ENCODE data around the gene C2orf76.

C2orf76 gene

DNA sequence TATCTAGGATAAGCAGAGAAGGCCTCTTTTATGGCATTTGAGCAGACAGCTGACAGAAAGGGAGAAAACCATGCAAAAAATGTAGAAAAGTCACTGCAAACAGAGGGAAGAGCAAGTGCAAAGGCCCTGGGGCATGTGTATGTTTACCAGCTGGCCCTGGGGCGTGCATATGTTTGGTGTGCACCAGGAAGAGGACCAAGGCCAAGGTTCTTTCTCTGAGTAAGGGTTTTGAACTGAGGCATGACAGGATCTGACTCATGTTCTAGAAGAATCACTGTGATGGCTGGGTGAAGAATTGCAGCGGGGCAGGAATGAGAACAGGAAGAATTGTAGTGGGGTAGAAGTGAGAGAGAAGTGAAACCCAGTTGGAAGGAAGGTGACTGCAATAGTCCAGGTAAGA lies 73.4 kb downstream of the C2orf76 start:
- no peak overlapping the region for H3K4me3 ChIP-seq (ENCODE audit: low read depth in 1 of 2, low read length in 1 of 2)

DNA sequence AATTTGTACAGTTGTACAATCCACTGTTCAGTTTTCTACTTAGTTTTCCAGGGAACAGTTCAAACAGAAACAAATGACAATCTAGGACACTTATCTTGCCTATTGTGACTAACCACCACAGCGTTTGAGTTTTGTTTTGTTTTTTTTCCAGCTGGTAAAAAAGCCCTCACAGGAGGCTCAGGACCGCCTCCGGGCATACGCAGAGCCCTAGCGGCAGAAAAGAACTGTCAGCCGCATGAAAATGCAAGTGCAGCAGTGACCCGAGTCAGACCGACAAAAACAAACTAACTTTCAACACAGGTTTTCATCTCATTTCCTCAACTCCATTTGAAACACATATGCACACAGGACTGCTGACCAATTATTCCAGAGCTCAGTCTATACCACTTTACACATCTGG lies 74.4 kb downstream of the C2orf76 start:
- Histone ChIP-seq H3K36me3 (no peaks in the 10 kb centered on the region), H3K27me3 (no peaks in the 10 kb centered on the region), H3K27ac (no peak overlapping the region), H3K9me3 (no peaks in the 10 kb centered on the region), H3K4me1 (ENCODE audit: control insufficient read depth in 1 of 2, insufficient read depth in 1 of 2, low read depth in 1 of 2, low read length in 1 of 2) (no peaks in the 10 kb centered on the region), H3K4me3 (ENCODE audit: low read depth in 1 of 2, low read length in 1 of 2) (no peak overlapping the region)
- TF ChIP-seq, protein P1, sequence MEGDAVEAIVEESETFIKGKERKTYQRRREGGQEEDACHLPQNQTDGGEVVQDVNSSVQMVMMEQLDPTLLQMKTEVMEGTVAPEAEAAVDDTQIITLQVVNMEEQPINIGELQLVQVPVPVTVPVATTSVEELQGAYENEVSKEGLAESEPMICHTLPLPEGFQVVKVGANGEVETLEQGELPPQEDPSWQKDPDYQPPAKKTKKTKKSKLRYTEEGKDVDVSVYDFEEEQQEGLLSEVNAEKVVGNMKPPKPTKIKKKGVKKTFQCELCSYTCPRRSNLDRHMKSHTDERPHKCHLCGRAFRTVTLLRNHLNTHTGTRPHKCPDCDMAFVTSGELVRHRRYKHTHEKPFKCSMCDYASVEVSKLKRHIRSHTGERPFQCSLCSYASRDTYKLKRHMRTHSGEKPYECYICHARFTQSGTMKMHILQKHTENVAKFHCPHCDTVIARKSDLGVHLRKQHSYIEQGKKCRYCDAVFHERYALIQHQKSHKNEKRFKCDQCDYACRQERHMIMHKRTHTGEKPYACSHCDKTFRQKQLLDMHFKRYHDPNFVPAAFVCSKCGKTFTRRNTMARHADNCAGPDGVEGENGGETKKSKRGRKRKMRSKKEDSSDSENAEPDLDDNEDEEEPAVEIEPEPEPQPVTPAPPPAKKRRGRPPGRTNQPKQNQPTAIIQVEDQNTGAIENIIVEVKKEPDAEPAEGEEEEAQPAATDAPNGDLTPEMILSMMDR (IDR thresholded peaks at IDR 0.05), result no peak

More for the DNA sequence above, 73.4 kb downstream of the C2orf76 start:
- no peaks in the 10 kb centered on the region for H3K27me3 ChIP-seq
- TF ChIP-seq, protein P1 (IDR thresholded peaks at IDR 0.05), result no peak
- no peak overlapping the region for H3K27ac ChIP-seq
- H3K36me3 ChIP-seq, result no peaks in the 10 kb centered on the region
- no peaks in the 10 kb centered on the region for H3K9me3 ChIP-seq
- no peaks in the 10 kb centered on the region for H3K4me1 ChIP-seq (ENCODE audit: control insufficient read depth in 1 of 2, insufficient read depth in 1 of 2, low read depth in 1 of 2, low read length in 1 of 2)

DNA sequence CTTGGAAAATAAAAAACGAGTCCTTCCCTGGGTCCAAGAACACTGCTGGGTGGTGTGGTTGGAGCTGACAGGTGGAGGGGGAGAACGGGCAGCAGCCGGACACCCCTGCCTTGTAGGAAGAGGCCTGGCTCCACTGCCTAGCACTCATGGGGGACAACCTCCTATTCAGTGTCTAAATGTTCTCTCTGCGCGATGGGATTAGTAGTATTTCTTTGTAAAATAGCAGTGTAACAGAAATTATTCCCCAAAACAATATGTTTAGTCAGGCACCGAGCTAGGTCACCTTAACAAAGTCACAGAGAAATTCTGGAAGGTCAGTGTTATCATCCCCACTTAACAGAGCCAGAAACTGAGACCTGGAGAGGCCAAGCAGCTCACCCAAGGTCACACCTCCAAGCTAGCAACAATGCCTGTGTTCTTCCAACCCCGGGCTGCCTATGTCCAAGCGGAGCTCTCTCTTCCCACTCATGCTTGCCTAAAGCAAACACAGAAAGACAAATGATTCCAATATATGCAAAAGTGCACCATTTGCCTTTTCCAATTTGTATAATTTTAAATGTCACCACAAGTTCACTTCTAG lies 75.0 kb downstream of the C2orf76 start:
- no peak overlapping the region for H3K27ac ChIP-seq
- no peaks in the 10 kb centered on the region for H3K4me1 ChIP-seq (ENCODE audit: control insufficient read depth in 1 of 2, insufficient read depth in 1 of 2, low read depth in 1 of 2, low read length in 1 of 2)
- no peaks in the 10 kb centered on the region for H3K27me3 ChIP-seq
- no peak overlapping the region for H3K4me3 ChIP-seq (ENCODE audit: low read depth in 1 of 2, low read length in 1 of 2)
- no peaks in the 10 kb centered on the region for H3K9me3 ChIP-seq
- TF ChIP-seq, protein P1 (IDR thresholded peaks at IDR 0.05), result no peak
- H3K36me3 ChIP-seq, result no peaks in the 10 kb centered on the region

DNA sequence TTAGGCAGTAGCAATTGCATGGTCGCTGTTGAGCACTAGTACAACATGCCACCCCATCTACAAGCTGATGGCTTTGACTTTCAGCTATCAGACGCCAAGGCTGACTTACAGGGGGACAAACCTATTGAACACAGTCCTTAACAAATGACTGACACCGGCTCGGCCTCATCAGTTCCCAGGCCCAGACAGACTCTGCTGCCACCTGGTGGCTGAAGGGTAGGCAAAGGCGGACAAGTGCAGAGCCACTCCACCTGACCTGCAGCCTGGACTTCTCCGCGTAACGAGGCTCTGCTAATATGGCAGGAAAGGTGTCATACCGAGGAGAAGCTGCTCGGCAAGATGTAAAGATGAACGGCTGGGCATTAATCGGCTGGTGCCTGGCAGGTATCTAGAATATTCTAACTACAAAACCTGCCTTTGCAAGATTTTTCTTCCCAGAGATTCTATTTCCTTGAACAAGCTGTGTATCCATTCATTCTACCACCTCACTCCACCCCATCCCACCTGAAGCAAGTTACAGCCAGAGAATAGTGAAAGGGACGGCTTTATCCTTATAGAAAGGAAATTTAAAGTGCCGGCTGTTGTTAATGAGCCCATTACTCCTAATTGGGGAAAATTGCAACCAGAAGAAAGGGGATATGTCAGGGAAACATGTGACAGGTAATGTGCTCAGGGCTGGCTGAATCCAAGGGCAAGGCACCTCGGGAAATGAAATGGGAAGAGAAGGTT lies 75.6 kb downstream of the C2orf76 start:
- Histone ChIP-seq H3K4me1 (ENCODE audit: control insufficient read depth in 1 of 2, insufficient read depth in 1 of 2, low read depth in 1 of 2, low read length in 1 of 2) (no peaks in the 10 kb centered on the region), H3K36me3 (no peaks in the 10 kb centered on the region), H3K4me3 (ENCODE audit: low read depth in 1 of 2, low read length in 1 of 2) (no peak overlapping the region), H3K27ac (no peak overlapping the region), H3K9me3 (no peaks in the 10 kb centered on the region), H3K27me3 (no peaks in the 10 kb centered on the region)
- TF ChIP-seq, protein P1 (IDR thresholded peaks at IDR 0.05), result peak; percentile 21

DNA sequence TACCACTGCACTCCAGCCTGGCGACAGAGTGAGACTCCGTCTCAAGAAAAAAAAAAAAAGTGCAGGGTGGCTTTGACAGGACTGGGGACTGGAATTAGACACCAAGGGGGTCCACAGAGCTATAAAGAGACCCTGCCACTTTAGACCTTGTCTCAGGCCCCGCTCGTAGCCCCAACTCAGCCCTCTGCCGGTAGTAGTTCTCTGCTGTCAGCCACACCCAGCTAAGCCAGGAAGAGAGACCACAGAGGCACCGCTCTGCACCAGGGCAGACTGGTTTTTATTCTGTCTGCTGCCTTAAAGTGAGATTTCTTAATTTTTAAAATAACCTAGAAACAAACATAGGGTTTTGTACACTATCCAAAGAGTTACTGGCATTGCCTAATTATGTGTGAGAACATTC lies 77.0 kb downstream of the C2orf76 start:
- TF ChIP-seq, protein P1 (IDR thresholded peaks at IDR 0.05), result no peak
- Histone ChIP-seq H3K27me3 (no peaks in the 10 kb centered on the region), H3K9me3 (no peaks in the 10 kb centered on the region), H3K27ac (no peak overlapping the region), H3K36me3 (no peaks in the 10 kb centered on the region), H3K4me3 (ENCODE audit: low read depth in 1 of 2, low read length in 1 of 2) (no peak overlapping the region), H3K4me1 (ENCODE audit: control insufficient read depth in 1 of 2, insufficient read depth in 1 of 2, low read depth in 1 of 2, low read length in 1 of 2) (peaks cover 0 to under 1% of the 10 kb centered on the region in 2 experiments)
